GM19452 (cell line): Measurements from ENCODE around the gene ZFAND3.

Experiments
- ATAC-seq: cut with Tn5 transposase; IDR thresholded peaks from one replicate; pipeline ENCODE4 v1.9.1; 2021; ENCODE audit not compliant: unreplicated experiment

ZFAND3 gene

GRCh38 chr6:38148606-38149005 is 329.1 kb downstream of the ZFAND3 start:
- no peak for ATAC-seq

GRCh38 chr6:38149531-38149930 is 330.0 kb downstream of the ZFAND3 start:
- no peak for ATAC-seq

GRCh38 chr6:38150021-38150420 is 330.5 kb downstream of the ZFAND3 start:
- ATAC-seq, result no peak

GRCh38 chr6:38150681-38151296 is 331.3 kb downstream of the ZFAND3 start:
- no peak for ATAC-seq

GRCh38 chr6:38151580-38152500 is 332.3 kb downstream of the ZFAND3 start:
- no peak for ATAC-seq

- ATAC-seq, result no peak
Observed at GRCh38 chr6:38152620-38153019, 333.1 kb downstream of the ZFAND3 start.

GRCh38 chr6:38153076-38153797 is 333.7 kb downstream of the ZFAND3 start:
- no peak for ATAC-seq

- ATAC-seq, result no peak
Observed at GRCh38 chr6:38153798-38154345, 334.3 kb downstream of the ZFAND3 start.

- ATAC-seq, result no peak
Observed at GRCh38 chr6:38154731-38155130, 335.2 kb downstream of the ZFAND3 start.

- no peak for ATAC-seq
Observed at GRCh38 chr6:38155144-38155543, 335.6 kb downstream of the ZFAND3 start.

GRCh38 chr6:38155621-38156204 is 336.2 kb downstream of the ZFAND3 start:
- ATAC-seq, result no peak

GRCh38 chr6:38156818-38157565 is 337.5 kb downstream of the ZFAND3 start:
- ATAC-seq, result no peak

- ATAC-seq, result no peak
Observed at GRCh38 chr6:38157905-38158304, 338.4 kb downstream of the ZFAND3 start.

- no peak for ATAC-seq
Observed at GRCh38 chr6:38158762-38159350, 339.3 kb downstream of the ZFAND3 start.

- no peak for ATAC-seq
Observed at GRCh38 chr6:38159596-38159995, 340.1 kb downstream of the ZFAND3 start.

- no peak for ATAC-seq
Observed at GRCh38 chr6:38160831-38161230, 341.3 kb downstream of the ZFAND3 start.

GRCh38 chr6:38161331-38161730 is 341.8 kb downstream of the ZFAND3 start:
- no peak for ATAC-seq

GRCh38 chr6:38161754-38162492 is 342.4 kb downstream of the ZFAND3 start:
- no peak for ATAC-seq

- ATAC-seq, result no peak
Observed at GRCh38 chr6:38162493-38163185, 343.1 kb downstream of the ZFAND3 start.
